Measurements from ENCODE around the gene SIGLEC7.

DNA sequence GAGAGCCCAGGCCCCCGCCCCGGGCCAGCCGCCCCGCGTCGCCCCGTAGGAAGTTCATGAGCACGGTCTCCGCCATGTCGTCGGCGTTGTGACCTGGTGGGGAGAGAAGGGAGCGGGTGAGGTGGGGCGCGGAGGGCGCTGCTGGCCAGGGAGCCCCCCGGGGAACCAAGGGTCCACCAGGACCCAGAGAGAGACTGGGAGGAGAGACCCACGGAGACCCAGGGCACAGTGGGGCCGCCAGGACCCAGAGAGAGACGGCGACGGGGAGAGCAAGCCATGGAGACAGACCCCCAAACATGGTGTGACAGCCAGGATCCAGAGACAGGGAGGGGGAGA, 43.1 kb upstream of the SIGLEC7 start:
- TF ChIP-seq CTCF (IDR thresholded peaks at IDR 0.05) (no peak), POLR2A (IDR thresholded peaks at IDR 0.05) (no peak)
